Iris pigment epithelial cell (primary cell): ENCODE measurements around the gene GALR3.

Experiments used
- DNase-seq: peaks from one replicate; pipeline ENCODE4 v3.0.0-alpha.2; 2011; ENCODE audit warnings: low read depth

The GALR3 gene

DNA sequence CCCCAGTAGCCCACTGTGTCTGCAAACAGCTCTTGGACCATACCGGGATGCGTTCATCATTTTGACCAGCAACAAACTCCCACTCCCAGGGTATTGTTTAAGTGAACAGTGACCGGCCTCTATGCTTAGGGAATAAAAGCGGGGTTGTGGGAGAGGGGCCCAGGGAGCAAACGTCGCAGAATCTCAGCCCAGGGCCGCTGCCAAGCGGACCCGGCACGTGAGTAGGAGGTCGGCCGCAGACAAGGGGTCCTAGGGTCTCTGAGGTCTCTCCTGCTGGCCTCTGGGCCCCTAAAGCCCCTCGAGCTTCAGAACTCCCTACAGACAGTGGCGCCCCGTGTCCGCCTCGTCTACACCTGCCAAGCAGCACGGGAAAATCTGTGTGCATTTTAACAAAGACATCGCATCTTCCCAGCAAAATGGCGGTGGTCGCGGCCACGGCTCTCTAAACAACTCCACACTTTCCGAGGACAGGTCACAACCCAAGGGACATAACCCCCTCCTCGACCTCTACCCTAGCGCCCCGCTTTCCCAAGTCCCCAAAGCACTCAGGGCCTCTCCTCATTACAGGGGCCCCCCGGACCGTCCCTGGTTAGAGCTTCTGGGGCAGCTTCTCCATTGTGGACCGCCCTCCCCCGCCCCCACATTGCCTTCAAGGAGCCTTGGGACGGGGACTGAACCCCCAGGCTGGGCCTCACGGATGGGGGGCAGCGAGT, 19.4 kb upstream of the GALR3 start:
- no peak for DNase-seq

DNA sequence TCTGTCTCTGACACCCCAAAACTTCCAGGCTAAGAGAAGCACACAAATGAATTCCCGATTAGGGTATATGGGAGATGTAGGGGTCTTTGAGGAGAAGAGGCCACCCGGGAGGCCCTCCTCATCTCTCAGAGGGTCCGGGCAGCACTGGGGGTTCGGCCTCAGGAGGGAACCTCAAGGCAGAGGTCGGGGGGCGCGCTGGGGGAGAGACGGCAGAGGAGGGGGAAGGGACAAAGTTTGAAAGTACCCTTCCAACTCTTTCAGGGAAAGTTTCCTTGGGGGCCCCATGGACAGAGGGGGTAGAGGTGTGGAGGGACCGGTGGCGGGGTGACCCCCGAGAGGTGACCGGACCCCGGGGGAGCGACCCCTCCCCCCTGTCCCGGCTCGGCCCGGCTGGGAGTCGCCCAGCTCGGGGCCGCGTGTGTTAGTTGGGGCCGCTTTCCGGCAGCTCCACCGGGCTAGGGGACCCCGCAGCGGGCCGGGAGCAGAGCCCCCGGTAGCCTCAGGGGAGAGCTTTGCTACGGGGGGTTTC, 18.8 kb upstream of the GALR3 start:
- DNase-seq, result no peak

DNA sequence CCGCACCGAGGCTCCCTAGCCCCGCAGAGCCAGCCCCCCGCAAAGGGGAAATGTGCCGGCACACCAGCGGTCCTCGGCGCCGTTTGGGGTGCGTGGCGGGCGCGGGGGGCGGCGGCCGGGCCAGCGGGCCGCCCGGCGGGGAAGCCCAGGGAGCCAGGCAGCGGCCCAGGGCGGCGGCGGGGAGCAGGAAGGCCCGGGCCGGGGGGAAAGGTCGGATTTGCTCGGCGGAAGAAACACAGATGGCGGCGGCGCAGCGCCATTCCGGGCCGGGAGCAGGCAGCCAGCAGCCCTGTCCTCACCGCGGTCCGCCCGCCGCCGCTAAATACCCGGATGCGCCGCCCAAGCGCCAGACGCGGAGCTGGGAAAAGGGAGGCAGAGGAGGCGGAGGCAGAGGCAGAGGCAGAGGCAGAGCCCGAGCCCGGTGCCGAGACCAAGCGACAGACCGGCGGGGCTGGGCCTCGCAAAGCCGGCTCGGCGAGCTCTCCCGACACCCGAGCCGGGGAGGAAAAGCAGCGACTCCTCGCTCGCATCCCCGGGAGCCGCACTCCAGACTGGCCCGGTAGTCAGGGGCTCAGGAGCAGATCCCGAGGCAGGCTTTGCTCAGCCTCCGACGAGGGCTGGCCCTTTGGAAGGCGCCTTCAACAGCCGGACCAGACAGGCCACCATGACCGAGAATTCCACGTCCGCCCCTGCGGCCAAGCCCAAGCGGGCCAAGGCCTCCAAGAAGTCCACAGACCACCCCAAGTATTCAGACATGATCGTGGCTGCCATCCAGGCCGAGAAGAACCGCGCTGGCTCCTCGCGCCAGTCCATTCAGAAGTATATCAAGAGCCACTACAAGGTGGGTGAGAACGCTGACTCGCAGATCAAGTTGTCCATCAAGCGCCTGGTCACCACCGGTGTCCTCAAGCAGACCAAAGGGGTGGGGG, 18.0 kb upstream of the GALR3 start:
- DNase-seq, result peak; percentile 77

DNA sequence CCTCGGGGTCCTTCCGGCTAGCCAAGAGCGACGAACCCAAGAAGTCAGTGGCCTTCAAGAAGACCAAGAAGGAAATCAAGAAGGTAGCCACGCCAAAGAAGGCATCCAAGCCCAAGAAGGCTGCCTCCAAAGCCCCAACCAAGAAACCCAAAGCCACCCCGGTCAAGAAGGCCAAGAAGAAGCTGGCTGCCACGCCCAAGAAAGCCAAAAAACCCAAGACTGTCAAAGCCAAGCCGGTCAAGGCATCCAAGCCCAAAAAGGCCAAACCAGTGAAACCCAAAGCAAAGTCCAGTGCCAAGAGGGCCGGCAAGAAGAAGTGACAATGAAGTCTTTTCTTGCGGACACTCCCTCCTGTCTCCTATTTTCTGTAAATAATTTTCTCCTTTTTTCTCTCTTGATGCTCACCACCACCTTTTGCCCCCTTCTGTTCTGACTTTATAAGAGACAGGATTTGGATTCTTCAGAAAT, 17.3 kb upstream of the GALR3 start:
- no peak for DNase-seq

DNA sequence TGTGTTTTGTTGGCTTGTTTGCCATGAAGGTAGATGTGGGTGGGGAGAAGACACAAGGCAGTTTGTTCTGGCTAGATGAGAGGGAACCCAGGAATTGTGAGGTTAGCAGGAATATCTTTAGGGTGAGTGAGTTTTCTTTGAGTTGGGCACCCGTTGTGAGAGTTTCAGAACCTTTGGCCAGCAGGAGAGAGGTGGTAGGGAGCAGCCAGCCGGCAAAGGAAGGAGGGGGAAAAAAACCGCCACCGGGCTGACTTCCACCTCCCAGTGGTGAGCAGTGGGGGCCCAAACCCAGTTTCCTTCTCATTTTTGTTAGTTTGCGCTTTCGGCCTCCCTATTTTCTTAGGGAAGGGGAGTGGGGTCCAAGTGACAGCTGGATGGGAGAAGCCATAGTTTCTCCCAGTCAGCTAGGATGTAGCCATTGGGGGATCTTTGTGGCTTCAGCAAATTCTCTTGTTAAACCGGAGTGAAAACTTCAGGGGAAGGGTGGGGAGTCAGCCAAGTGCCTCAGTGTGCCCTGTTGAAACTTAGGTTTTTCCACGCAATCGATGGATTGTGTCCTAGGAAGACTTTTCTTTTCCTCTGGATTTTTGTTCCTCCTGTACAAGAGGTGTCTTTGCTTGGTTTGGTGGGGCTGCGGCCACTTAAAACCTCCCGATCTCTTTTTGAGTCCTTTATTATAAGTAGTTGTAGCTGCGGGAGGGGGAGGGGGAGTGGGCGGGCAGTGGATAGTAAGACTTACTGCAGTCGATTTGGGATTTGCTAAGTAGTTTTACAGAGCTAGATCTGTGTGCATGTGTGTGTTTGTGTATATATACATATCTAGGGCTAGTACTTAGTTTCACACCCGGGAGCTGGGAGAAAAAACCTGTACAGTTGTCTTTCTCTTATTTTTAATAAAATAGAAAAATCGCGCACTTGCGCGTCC, 16.5 kb upstream of the GALR3 start:
- peak; percentile 41 for DNase-seq

DNA sequence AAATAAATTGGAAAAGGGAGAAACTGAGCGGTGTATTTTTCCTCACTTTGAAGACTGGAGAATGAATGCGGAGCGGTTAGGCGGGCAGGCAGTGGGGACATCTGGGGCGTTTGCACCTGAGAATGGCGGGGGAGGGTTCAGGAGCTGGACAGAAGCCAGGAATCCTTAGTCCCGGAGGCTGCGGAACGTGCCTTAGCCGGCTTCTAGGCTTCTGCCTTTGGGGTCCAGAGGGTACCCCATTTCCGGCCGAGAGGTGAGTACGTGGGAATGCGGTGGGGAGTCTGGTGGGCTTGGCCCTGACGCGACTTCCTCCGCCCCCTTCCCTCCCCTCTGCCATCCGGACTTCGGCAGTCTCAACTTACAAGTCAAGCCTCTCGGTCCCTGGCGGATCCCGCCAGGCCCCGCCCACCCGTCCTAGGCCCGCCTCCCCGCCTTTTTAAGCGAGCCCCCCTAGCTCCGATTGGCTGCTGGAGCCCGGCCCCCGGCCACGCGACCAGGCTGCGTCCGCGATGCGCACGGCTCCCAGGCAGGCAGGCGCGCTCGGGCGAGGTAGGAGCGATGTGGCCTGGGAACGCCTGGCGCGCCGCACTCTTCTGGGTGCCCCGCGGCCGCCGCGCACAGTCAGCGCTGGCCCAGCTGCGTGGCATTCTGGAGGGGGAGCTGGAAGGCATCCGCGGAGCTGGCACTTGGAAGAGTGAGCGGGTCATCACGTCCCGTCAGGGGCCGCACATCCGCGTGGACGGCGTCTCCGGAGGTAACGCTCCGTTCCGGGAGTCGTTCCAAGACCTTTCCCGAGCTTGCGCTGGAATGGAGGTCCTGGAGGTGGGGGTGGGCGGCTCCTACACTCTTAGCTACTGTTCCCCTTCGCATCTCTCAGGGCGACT, 15.5 kb upstream of the GALR3 start, which contains the start of gene GCAT:
GCAT (plus strand) TSS at position 525 of the 884 bp plus-strand sequence; CDS start at position 559, 34 bp downstream.
- DNase-seq, result peak; percentile 98

DNA sequence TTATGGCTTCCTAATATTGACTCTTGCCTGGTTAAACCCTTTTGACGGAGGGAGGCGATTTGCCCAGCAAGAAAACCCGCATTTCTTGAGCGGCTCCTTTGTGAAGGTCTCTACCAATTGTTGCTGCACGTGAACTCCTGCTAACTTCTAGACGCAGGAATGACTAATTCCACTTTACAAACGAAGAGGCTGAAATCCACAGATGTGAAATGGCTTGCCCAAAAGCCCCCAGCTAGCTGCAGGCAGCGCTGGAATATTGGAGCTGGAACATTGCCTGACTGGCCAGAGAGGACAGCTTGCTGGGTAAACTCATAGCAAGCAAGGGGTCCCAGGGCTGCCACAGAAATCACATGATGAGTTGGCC, 14.9 kb upstream of the GALR3 start:
- peak; percentile 62 for DNase-seq

DNA sequence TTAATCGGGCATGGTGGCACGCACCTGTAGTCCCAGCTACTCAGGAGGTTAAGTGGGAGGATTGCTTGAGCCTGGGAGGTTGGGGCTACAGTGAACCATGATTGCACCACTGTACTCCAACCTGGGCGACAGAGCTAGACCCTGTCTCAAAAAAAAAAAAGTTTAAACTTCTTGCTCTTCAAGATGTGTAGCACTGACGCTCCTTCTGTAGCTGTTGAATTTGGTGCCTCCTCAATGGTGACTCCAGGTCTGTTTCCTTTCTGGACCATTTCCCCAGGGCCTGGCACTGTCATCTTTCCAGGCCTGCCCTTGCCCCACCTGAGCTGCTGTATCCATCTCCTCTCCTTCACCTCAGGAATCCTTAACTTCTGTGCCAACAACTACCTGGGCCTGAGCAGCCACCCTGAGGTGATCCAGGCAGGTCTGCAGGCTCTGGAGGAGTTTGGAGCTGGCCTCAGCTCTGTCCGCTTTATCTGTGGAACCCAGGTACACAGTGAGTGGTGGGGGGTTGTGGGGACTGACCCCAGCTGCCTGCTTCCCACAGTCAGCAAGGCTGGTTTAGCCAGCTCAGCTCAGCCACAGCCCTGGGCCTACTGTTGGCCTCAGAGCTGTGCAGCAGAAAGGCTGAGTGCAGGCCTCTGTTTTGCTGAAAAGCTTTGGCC, 13.4 kb upstream of the GALR3 start:
- no peak for DNase-seq

DNA sequence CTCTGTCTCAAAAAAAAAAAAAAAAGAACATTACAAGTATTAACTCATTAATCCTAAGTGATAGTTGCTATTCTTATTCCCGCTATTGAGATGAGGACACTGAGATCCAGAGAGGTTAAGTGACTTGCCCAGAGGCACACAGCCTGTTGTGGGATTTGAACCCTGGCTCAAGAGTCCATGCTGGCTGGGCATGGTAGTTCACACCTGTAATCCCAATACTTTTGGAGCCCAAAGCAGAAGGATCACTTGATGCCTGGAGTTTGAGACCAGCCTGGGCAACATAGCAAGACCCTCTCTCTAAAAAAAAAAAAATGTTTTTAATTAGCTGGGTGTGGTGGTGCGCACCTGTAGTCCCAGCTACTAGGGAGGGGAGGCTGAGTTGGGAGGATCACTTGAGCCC, 11.3 kb upstream of the GALR3 start:
- DNase-seq, result no peak

DNA sequence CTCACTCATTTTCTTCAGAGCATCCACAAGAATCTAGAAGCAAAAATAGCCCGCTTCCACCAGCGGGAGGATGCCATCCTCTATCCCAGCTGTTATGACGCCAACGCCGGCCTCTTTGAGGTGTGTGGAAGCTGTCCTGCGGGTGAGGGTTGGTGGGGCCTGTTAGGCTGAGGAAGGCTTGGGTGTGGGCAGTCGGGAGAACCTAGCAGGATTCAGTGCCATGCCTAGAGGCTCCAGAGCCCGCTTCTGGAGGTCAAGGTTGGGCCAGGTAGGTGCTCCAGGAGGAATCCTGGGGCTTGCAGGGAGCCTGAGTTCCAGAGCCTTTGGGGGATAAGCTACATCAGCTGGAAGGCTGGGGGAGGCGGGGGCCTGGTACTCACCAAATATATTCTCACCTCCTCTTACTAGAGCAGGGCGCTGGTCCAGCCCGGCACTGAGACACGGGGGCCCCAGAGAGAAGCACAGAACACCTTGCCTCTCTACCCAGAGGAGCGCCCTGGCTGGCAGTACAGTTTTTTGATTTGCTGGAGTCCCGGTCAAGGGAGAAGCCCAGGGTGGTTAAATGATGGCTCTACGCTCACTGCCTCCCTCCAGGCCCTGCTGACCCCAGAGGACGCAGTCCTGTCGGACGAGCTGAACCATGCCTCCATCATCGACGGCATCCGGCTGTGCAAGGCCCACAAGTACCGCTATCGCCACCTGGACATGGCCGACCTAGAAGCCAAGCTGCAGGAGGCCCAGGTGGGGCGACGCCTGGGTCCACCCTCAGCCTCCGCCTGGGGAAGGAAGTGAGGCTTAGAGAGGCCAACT, 10.1 kb upstream of the GALR3 start:
- no peak for DNase-seq

DNA sequence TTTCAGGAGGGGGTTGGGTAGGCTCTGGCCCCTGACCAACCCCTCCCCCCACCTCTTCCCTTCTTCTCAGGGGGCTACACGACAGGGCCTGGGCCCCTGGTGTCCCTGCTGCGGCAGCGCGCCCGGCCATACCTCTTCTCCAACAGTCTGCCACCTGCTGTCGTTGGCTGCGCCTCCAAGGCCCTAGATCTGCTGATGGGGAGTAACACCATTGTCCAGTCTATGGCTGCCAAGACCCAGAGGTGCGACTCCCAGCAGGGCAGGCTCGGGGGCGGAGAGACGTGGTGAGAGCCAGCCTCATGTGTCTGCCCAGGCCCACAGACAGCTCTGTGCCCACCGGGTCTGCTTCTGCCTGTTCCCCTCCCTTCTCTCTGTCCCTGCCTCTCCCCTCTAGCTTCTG, 7.6 kb upstream of the GALR3 start:
- no peak for DNase-seq

DNA sequence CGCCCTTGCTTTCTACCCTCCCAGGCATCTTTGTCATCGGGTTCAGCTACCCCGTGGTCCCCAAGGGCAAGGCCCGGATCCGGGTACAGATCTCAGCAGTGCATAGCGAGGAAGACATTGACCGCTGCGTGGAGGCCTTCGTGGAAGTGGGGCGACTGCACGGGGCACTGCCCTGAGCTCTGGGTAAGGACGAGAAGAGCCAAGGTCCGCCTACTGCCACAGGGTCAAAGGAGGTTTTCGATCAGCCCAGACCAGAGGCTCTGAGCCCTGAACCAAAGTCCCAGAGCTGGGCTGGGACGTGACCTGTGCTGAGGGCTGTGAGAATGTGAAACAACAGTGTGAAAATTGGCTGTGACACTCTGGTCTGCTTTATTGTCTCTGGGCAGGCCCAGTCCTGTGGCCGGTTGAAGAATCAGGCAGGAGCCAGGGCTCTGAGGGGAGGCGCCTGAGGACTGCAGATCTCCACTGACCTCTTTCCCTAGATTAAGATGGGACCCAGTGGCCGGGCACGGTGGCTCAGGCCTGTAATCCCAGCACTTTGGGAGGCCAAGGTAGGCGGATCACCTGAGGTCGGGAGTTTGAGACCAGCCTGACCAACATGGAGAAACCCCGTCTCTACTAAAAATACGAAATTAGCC, 6.5 kb upstream of the GALR3 start:
- DNase-seq, result no peak

DNA sequence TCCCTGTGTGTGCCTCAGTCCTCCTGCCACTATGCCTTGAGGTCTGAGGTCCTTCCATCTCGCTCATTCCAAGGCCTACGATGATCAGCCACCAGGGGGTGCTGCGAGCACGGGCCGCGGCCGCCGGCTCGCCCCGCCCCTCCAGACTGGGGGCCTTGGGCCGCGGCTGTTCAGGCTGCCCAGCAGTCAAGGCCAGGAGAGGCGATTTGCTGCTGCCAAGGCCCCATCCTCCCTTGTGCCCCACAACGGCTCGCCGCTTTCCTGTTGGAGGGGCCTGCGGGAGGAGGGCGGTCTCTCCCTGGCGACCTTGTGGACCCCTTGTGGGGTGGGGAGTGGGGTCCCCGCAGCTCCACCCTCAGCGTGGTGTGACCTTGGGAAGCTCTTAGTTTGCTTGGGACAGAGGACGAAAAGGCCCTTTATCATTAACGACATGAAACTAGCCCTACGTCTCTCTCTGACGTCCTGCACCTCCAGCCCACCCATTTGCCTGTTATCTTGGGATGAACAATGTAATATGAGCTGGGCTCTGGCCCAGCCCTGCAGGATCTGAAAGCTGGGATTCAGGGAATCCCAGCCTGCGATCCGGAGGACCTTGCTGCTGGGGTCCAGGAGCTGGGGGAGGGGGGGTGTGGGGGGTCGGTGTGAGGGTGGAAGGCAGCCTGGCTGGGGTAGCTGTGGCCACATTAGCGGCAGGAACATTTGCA, 5.3 kb upstream of the GALR3 start:
- DNase-seq, result peak; percentile 77

DNA sequence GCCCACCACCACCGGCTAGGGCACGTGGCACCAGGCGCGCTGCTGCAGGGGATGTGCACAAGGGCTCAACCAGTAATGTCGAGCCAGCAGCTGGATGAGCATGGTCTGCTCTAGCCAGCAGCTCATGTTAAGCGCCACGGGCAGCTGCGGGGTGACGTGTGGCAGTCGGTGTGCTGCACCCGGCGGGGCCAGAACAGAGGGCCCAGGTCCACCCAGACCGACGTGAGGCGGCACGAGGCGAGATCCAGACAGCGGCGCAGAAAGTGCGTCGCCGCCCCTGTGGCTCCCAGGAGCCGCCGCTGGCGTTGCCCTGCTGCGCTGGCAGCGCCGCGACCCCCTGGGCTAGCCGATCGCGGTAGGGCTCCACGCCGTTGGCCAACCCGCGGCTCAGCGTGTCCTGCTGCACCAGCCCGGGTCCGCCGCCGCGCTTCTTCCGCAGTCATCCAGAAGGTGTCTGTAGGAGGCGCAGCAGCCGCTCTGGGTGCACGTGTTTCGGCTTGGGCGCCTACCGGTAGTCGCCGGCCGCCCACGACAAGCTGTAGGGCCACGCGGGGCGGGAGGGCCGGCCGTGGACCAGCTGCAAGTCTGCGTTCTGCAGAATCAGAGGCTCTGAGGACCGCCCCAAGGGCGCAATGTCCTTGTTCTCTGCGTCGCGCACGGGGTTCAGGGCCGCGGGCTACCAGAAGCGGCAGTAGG, 4.6 kb upstream of the GALR3 start:
- DNase-seq, result peak; percentile 63

DNA sequence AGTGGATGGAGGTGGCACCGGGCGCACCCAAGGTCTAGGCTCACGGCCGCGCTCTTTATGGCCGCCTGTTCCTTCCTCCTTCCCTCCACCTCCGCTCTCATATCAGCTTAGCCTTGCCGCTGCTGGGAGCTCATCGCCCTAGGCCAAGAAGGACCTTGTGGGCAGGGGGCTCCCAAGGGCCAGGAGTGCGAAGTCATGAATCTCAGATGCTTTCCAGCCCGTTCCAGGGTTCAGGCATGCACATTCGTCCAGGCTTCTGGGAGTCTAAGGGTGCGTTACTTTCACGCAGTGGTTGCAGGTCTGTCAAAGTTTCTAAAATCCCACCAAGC, 4.1 kb upstream of the GALR3 start:
- no peak for DNase-seq

DNA sequence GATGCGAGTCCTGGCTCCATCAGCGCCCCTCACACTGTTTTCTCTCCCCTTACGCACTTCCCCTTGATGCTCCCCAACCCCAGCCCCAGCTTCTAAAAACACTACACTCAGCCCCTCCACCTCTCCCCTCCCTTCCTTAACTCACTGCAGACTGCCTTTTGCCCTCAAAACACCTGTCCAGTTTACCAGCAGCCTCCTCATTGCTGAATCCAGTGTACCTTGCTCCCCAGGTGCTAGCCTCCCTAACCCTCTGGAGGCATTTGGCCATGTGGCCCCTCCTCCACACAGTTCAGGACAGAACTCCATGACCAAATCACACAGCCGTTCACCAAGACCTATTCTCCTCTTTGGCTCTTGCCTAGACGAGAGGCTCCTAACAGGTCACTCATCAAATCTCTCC, 2.8 kb upstream of the GALR3 start:
- no peak for DNase-seq

DNA sequence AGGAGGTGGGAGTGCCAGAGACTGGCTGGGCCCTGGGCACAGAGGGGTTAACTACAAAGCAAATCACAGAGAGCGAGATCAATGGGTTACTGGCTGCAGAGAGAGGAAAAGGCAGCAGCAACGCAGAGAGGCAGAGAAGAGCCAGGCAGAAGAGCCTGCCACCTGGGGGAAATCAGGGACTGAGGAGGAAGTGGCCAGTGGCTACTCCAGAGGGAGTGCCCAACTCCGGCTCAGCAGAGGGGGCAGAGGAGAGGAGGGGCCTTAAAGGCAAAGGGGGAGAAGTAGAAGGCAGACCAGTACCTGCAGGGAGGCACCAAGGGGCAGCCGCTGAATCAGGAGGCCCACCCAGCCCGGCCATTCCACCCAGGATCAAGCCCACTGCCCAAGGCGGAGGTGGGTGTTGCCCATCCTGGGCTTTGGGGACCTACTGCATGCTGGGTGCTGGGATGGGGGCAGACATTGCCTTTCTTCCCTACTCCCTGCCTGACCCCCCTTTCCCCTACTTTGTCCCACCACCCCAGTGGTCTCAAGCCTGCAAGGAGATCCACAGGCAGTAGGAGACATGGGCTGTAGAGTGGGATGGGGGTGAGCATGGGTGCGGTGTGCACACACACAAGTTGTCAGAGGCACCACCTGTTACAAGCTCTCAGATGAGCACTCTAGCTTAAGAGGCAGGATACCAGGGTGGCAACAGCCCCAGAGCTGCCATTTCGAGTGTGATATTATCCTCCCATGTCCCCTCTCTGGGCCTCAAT, 926 bp upstream of the GALR3 start:
- DNase-seq, result no peak
